Measurements from ENCODE around the gene LANCL2.

DNA sequence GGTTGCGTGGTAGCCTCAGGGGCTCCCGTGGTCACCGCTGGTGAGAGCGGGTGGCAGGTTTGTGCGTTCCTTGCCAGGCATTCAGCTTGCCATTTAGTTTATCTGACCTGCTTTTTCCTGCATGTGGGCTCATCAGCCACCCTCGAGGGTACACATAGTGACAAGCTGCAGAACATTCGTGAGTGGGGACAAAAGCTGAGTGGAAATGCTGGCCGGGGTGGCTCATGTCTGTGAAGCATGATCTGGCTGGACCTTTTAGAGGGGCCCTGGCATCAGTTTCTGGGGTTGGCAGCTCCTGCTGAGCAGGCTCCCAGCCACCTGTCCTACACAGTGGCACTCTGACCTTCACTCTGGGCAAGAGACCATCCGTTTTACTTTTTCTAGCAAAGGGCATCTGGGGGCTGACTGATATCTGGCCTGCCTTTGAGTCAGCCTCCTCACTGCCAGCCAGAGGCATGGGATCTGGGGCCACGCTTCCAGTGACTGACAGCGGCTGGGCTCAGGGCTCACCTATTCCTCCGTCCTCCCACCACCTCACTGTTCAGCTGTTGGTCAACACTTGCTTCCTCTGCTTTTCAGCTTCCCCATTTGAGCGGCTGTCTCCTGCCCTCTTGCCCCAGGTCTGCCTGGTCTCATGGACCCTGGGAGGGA, 75.0 kb downstream of the LANCL2 start:
- TF ChIP-seq, protein P1, sequence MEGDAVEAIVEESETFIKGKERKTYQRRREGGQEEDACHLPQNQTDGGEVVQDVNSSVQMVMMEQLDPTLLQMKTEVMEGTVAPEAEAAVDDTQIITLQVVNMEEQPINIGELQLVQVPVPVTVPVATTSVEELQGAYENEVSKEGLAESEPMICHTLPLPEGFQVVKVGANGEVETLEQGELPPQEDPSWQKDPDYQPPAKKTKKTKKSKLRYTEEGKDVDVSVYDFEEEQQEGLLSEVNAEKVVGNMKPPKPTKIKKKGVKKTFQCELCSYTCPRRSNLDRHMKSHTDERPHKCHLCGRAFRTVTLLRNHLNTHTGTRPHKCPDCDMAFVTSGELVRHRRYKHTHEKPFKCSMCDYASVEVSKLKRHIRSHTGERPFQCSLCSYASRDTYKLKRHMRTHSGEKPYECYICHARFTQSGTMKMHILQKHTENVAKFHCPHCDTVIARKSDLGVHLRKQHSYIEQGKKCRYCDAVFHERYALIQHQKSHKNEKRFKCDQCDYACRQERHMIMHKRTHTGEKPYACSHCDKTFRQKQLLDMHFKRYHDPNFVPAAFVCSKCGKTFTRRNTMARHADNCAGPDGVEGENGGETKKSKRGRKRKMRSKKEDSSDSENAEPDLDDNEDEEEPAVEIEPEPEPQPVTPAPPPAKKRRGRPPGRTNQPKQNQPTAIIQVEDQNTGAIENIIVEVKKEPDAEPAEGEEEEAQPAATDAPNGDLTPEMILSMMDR (IDR thresholded peaks at IDR 0.05; ENCODE audit: borderline replicate concordance, extremely low read depth, low read length, poor library complexity, severe bottlenecking), result no peak
- no peak for TF ChIP-seq EZH2 (IDR thresholded peaks at IDR 0.05; ENCODE audit: borderline replicate concordance, low read depth, low read length, severe bottlenecking)

All from DND-41 (cell line).